ENCODE data around the gene WNT1. TPM values are rescaled to one million over a fixed set of nuclear protein-coding genes. Genes with fewer than 3 reads are reported as not detected.
A peak's percentile ranks its signal among the peaks of the same experiment; 100 is the strongest.

WNT1 gene
- polyA plus RNA-seq, 3 donors from 2014 or later: 0.86 to 1.2 TPM; not detected in 1

- no peak overlapping the region for H3K4me3 Mint-ChIP-seq
- H3K36me3 Mint-ChIP-seq: peaks cover 4 to 8% (median 4%) of the 10 kb centered on the region in 3 donors
- peaks cover 0 to 2% (median 0%) of the 10 kb centered on the region in 3 donors for H3K27me3 Mint-ChIP-seq (ENCODE audit: low read depth in 3 of 3)
- H3K4me1 Mint-ChIP-seq: peaks cover 4 to 30% of the 10 kb centered on the region in 2 donors
- H3K9me3 Mint-ChIP-seq: no peaks in the 10 kb centered on the region
- H3K27ac Mint-ChIP-seq: peak overlapping the region in 2 of 6 donors; percentile 2 to 17
- DNase-seq: no peak
These were observed 30.4 kb upstream of the WNT1 start for GRCh38 chr12:48947727-48948126.

GRCh38 chr12:48952691-48953090 is 25.4 kb upstream of the WNT1 start:
- DNase-seq: no peak
- H3K27ac Mint-ChIP-seq: peak overlapping the region in 2 of 6 donors; percentile 0 to 76
- peaks cover 0 to 5% (median 4%) of the 10 kb centered on the region in 3 donors for H3K36me3 Mint-ChIP-seq
- no peaks in the 10 kb centered on the region for H3K9me3 Mint-ChIP-seq
- H3K27me3 Mint-ChIP-seq (ENCODE audit: low read depth in 3 of 3): peaks cover 0 to 5% (median 3%) of the 10 kb centered on the region in 3 donors
- no peak overlapping the region for H3K4me3 Mint-ChIP-seq
- H3K4me1 Mint-ChIP-seq: peaks cover 28 to 47% of the 10 kb centered on the region in 2 donors

- Mint-ChIP-seq H3K4me3 (no peak overlapping the region), H3K4me1 (peaks cover 31 to 50% of the 10 kb centered on the region in 2 donors), H3K36me3 (no peaks in the 10 kb centered on the region), H3K9me3 (no peaks in the 10 kb centered on the region), H3K27ac (peak overlapping the region in 1 of 6 donors; percentile 66), H3K27me3 (ENCODE audit: low read depth in 3 of 3) (peaks cover 0 to 5% (median 3%) of the 10 kb centered on the region in 3 donors)
- no peak for DNase-seq
These were observed 24.1 kb upstream of the WNT1 start for GRCh38 chr12:48954061-48954460.

GRCh38 chr12:48954841-48955501 is 23.2 kb upstream of the WNT1 start:
- Mint-ChIP-seq H3K27ac (peak overlapping the region in 4 of 6 donors; percentile 21 to 52 (median 42)), H3K4me3 (peak overlapping the region in 4 of 5 donors; percentile 15 to 95 (median 93)), H3K9me3 (no peaks in the 10 kb centered on the region), H3K4me1 (peaks cover 31 to 50% of the 10 kb centered on the region in 2 donors), H3K27me3 (ENCODE audit: low read depth in 3 of 3) (peaks cover 0 to 3% (median 3%) of the 10 kb centered on the region in 3 donors), H3K36me3 (no peaks in the 10 kb centered on the region)
- no peak for DNase-seq

GRCh38 chr12:48956279-48957140 is 21.6 kb upstream of the WNT1 start:
- peak in 2 of 3 donors; percentile 25 to 26 for DNase-seq
- peak overlapping the region; percentile 91 to 97 (median 95) for H3K4me3 Mint-ChIP-seq
- H3K27me3 Mint-ChIP-seq (ENCODE audit: low read depth in 3 of 3): peaks cover 0 to 6% (median 3%) of the 10 kb centered on the region in 3 donors
- peak overlapping the region; percentile 80 to 96 (median 92) for H3K27ac Mint-ChIP-seq
- no peaks in the 10 kb centered on the region for H3K9me3 Mint-ChIP-seq
- H3K36me3 Mint-ChIP-seq: no peaks in the 10 kb centered on the region
- peaks cover 31 to 50% of the 10 kb centered on the region in 2 donors for H3K4me1 Mint-ChIP-seq

GRCh38 chr12:48957141-48958048 is 20.7 kb upstream of the WNT1 start, which contains the start of gene ARF3:
ARF3 (minus strand) TSS chr12:48957487; CDS start chr12:48941095, 16,392 bp downstream.
- Mint-ChIP-seq H3K27ac (peak within 1 kb of the TSS; percentile 80 to 96 (median 93)), H3K4me3 (peak within 1 kb of the TSS; percentile 91 to 97 (median 95)), H3K9me3 (no peaks in the 10 kb centered on the region), H3K4me1 (peaks cover 31 to 46% of the 10 kb centered on the region in 2 donors), H3K36me3 (no peaks in the 10 kb centered on the region), H3K27me3 (ENCODE audit: low read depth in 3 of 3) (peaks cover 0 to 6% (median 3%) of the 10 kb centered on the region in 3 donors)
- DNase-seq: peak; percentile 90 to 93 (median 92)

- no peak for DNase-seq
- Mint-ChIP-seq H3K36me3 (no peaks in the 10 kb centered on the region), H3K4me3 (peak overlapping the region; percentile 91 to 97 (median 95)), H3K27ac (peak overlapping the region; percentile 78 to 96 (median 93)), H3K9me3 (no peaks in the 10 kb centered on the region), H3K27me3 (ENCODE audit: low read depth in 3 of 3) (peaks cover 0 to 6% (median 3%) of the 10 kb centered on the region in 3 donors), H3K4me1 (peaks cover 31 to 42% of the 10 kb centered on the region in 2 donors)
These were observed 20.1 kb upstream of the WNT1 start for GRCh38 chr12:48958049-48958388.

- no peak for DNase-seq
- no peaks in the 10 kb centered on the region for H3K36me3 Mint-ChIP-seq
- H3K4me3 Mint-ChIP-seq: no peak overlapping the region
- no peak overlapping the region for H3K27ac Mint-ChIP-seq
- peaks cover 20 to 22% of the 10 kb centered on the region in 2 donors for H3K4me1 Mint-ChIP-seq
- H3K9me3 Mint-ChIP-seq: no peaks in the 10 kb centered on the region
- H3K27me3 Mint-ChIP-seq (ENCODE audit: low read depth in 3 of 3): peaks cover 0 to 9% (median 3%) of the 10 kb centered on the region in 3 donors
These were observed 17.3 kb upstream of the WNT1 start for GRCh38 chr12:48960834-48961233.

- Mint-ChIP-seq H3K4me3 (no peak overlapping the region), H3K36me3 (no peaks in the 10 kb centered on the region), H3K27me3 (ENCODE audit: low read depth in 3 of 3) (peaks cover 0 to 9% (median under 1%) of the 10 kb centered on the region in 3 donors), H3K27ac (no peak overlapping the region), H3K9me3 (no peaks in the 10 kb centered on the region), H3K4me1 (peaks cover 15 to 17% of the 10 kb centered on the region in 2 donors)
- no peak for DNase-seq
These were observed 16.8 kb upstream of the WNT1 start for GRCh38 chr12:48961331-48961730.

- no peak overlapping the region for H3K4me3 Mint-ChIP-seq
- H3K27ac Mint-ChIP-seq: no peak overlapping the region
- no peaks in the 10 kb centered on the region for H3K9me3 Mint-ChIP-seq
- DNase-seq: no peak
- H3K36me3 Mint-ChIP-seq: no peaks in the 10 kb centered on the region
- peaks cover 10 to 12% of the 10 kb centered on the region in 2 donors for H3K4me1 Mint-ChIP-seq
- H3K27me3 Mint-ChIP-seq (ENCODE audit: low read depth in 3 of 3): peaks cover 0 to 9% (median 0%) of the 10 kb centered on the region in 3 donors
These were observed 16.3 kb upstream of the WNT1 start for GRCh38 chr12:48961801-48962200.

- no peaks in the 10 kb centered on the region for H3K9me3 Mint-ChIP-seq
- H3K36me3 Mint-ChIP-seq: no peaks in the 10 kb centered on the region
- H3K27ac Mint-ChIP-seq: no peak overlapping the region
- peaks cover 0 to 9% (median 0%) of the 10 kb centered on the region in 3 donors for H3K27me3 Mint-ChIP-seq (ENCODE audit: low read depth in 3 of 3)
- no peak for DNase-seq
- H3K4me3 Mint-ChIP-seq: no peak overlapping the region
- H3K4me1 Mint-ChIP-seq: peaks cover 4 to 12% of the 10 kb centered on the region in 2 donors
These were observed 12.8 kb upstream of the WNT1 start for GRCh38 chr12:48965298-48965838.

- Mint-ChIP-seq H3K4me3 (no peak overlapping the region), H3K27me3 (ENCODE audit: low read depth in 3 of 3) (peaks cover 5 to 12% (median 9%) of the 10 kb centered on the region in 3 donors)
These were observed 11.8 kb upstream of the WNT1 start for GRCh38 chr12:48966177-48966895.

More at GRCh38 chr12:48966177-48966895, 11.8 kb upstream of the WNT1 start:
- no peaks in the 10 kb centered on the region for H3K36me3 Mint-ChIP-seq
- H3K9me3 Mint-ChIP-seq: no peaks in the 10 kb centered on the region
- H3K4me1 Mint-ChIP-seq: peaks cover 14 to 20% of the 10 kb centered on the region in 2 donors
- DNase-seq: no peak
- H3K27ac Mint-ChIP-seq: peak overlapping the region in 1 of 6 donors; percentile 10

Measured in immature natural killer cell (primary cell).